Activated B cell treated with CpG ODN at 0.5 μM for 24 hours (primary cell): ENCODE data around the gene CHST15. TPM values are rescaled to one million over a fixed set of nuclear protein-coding genes. Genes with fewer than 3 reads are reported as not detected.

Source experiments
- ATAC-seq: fragments of 200-7000 bp; cut with Tn5 transposase; one replicate; pipeline ENCODE4 v1.10.0; 2021; ENCODE audit warnings: low read depth, mild to moderate bottlenecking, moderate library complexity
- CTCF ChIA-PET: fragments of 350-600 bp; sonication (Branson Sonifier 250); formaldehyde crosslinking; loops from one replicate; lab custom pipeline; 2021; ENCODE audit warnings: antibody characterized with exemption; lab: Charles Lee
- POLR2A ChIA-PET: fragments of 350-600 bp; sonication (Branson Sonifier 250); formaldehyde crosslinking; loops from one replicate; lab custom pipeline; 2021; ENCODE audit warnings: antibody characterized with exemption; lab: Charles Lee
- DNase-seq: peaks from one replicate; pipeline ENCODE4 v3.0.0; 2022
- H3K27ac Mint-ChIP-seq: one replicate; pipeline ENCODE4 v1.8.0; 2020; ENCODE audit warnings: mixed read lengths
- H3K27me3 Mint-ChIP-seq: one replicate; pipeline ENCODE4 v1.8.0; 2021; ENCODE audit warnings: mixed read lengths
- H3K36me3 Mint-ChIP-seq: one replicate; pipeline ENCODE4 v1.8.0; 2021; ENCODE audit warnings: low read depth, mixed read lengths
- H3K4me1 Mint-ChIP-seq: one replicate; pipeline ENCODE4 v1.8.0; 2021; ENCODE audit warnings: mixed read lengths
- H3K4me3 Mint-ChIP-seq: one replicate; pipeline ENCODE4 v1.8.0; 2020; ENCODE audit warnings: mild to moderate bottlenecking, mixed read lengths
- H3K9me3 Mint-ChIP-seq: one replicate; pipeline ENCODE4 v1.8.0; 2020; ENCODE audit warnings: mixed read lengths
- intact Hi-C: fragments of 100-400 bp; cut with micrococcal nuclease; formaldehyde crosslinking; loops from one replicate; pipeline ENCODE4 v1.15.1; 2024
- total RNA-seq: library from RNA; stranded (reverse); gene quantifications from 2 replicates; pipeline ENCODE4 v1.2.3, GENCODE V29; 2022
- TF ChIP-seq, protein P1 (sequence below): fragments of 200-600 bp; IDR thresholded peaks from one replicate; pipeline ENCODE4 v1.8.0; 2022; ENCODE audit warnings: antibody characterized with exemption, mild to moderate bottlenecking

Gene CHST15
- total RNA-seq, 1 donor from 2014 or later, result 13.8 TPM

DNA sequence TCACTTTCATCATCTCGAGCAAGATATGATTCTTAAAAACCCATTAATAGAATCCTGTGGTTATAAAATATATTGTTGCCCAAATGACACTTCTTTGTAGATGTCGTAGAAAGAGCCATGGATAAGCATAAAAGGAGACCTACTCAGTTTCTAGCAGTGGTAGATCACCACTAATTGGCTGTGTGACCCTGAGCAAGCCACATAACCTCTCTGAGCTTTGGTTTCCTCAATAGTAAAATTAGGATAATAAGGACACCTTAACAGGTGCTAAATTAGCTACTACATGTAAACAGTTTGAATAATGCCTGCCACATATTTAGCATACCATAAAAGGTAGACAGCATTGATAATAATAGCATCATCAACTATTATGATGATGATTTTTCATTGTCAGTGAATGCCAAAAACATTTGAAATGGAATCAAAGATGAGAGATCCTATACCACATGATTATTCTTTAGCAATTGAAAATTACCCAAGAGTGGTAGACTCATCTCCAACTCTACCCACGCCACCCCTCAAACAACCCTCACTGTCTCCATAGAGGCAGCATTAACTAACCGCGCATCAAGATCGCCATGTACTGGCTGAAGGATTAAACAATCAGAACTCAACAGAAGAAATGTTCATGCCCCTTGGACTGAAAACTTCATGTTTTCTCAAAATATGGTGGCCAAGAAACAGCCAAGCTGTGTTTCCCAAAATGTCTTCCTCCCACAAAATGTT is 45.8 kb downstream of the CHST15 start:
- peaks cover 16% of the 10 kb centered on the region for H3K36me3 Mint-ChIP-seq
- POLR2A ChIA-PET, result no interaction called here
- H3K9me3 Mint-ChIP-seq, result no peaks in the 10 kb centered on the region
- no peaks in the 10 kb centered on the region for H3K27me3 Mint-ChIP-seq
- no peak for DNase-seq
- no peak for ATAC-seq
- TF ChIP-seq, protein P1, sequence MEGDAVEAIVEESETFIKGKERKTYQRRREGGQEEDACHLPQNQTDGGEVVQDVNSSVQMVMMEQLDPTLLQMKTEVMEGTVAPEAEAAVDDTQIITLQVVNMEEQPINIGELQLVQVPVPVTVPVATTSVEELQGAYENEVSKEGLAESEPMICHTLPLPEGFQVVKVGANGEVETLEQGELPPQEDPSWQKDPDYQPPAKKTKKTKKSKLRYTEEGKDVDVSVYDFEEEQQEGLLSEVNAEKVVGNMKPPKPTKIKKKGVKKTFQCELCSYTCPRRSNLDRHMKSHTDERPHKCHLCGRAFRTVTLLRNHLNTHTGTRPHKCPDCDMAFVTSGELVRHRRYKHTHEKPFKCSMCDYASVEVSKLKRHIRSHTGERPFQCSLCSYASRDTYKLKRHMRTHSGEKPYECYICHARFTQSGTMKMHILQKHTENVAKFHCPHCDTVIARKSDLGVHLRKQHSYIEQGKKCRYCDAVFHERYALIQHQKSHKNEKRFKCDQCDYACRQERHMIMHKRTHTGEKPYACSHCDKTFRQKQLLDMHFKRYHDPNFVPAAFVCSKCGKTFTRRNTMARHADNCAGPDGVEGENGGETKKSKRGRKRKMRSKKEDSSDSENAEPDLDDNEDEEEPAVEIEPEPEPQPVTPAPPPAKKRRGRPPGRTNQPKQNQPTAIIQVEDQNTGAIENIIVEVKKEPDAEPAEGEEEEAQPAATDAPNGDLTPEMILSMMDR, result no peak
- CTCF ChIA-PET, result interaction anchor here (1.5 kb wide), 1 partner anchor 341 kb away, joined by 5 read pairs; no protein-coding TSS in a partner anchor
- H3K4me1 Mint-ChIP-seq, result peaks cover 44% of the 10 kb centered on the region
- intact Hi-C loops, result no loop called here
- H3K27ac Mint-ChIP-seq, result no peak overlapping the region
- H3K4me3 Mint-ChIP-seq, result no peak overlapping the region

DNA sequence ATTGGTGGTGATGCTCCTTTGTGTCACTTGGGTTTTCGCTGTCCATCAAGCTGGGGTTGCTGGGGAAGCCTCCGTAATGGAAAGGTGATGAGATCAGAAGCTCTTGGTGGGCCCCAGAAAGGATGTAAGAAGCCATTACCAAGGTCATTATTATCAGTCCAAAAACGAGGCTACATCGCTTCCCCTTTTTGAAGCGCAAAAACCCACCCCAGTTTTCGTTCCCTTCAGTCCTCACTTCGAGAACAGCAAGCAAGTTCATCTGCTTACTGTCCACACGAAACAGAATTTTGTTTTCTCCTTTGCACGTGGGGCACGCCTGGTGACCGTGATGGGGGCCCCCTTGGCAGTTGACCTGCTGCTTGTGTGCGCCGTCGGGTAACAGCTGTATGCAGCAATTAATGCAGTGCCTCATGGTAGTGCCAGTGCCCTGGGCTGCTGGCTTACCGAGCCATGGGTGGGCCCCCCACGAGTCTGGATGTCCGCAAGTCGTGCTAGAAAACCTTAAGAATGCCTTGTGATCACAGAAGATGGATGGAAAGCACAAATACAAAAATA is 47.5 kb downstream of the CHST15 start:
- Mint-ChIP-seq H3K36me3 (peaks cover 23% of the 10 kb centered on the region), H3K4me1 (peaks cover 54% of the 10 kb centered on the region), H3K27ac (peak overlapping the region; percentile 13), H3K9me3 (no peaks in the 10 kb centered on the region), H3K27me3 (no peaks in the 10 kb centered on the region), H3K4me3 (no peak overlapping the region)
- TF ChIP-seq, protein P1, result no peak
- intact Hi-C loops, result no loop called here
- POLR2A ChIA-PET, result interaction anchor here (0.6 kb wide), 1 partner anchor 180 kb away, joined by 3 read pairs; no protein-coding TSS in a partner anchor
- DNase-seq, result no peak
- CTCF ChIA-PET, result interaction anchor here (1.1 kb wide), 1 partner anchor 22 kb away, joined by 3 read pairs; no protein-coding TSS in a partner anchor
- ATAC-seq, result peak; percentile 23

DNA sequence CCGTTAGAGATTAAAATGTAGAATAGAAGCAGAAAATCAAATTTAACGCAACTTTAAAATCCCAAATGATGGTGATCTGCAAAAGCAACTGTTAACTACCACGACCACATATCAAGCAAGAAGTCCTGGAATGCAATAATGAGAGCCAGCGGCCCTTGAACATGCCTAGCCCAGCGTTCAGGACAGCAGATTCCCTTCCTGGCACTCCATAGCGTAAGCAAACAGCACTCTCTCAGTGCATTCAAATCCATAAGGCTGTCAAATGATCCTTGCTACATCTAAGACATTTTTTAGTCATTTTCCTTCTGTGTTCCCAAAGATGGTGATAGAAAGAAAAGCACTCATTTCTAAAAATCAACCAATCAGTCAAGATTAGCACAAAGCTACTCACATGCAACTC is 48.1 kb downstream of the CHST15 start:
- intact Hi-C loops, result no loop called here
- POLR2A ChIA-PET, result no interaction called here
- no peaks in the 10 kb centered on the region for H3K9me3 Mint-ChIP-seq
- no peak overlapping the region for H3K4me3 Mint-ChIP-seq
- no peak for DNase-seq
- peaks cover 50% of the 10 kb centered on the region for H3K4me1 Mint-ChIP-seq
- H3K27me3 Mint-ChIP-seq, result no peaks in the 10 kb centered on the region
- ATAC-seq, result no peak
- CTCF ChIA-PET, result no interaction called here
- peaks cover 28% of the 10 kb centered on the region for H3K36me3 Mint-ChIP-seq
- TF ChIP-seq, protein P1, result no peak
- H3K27ac Mint-ChIP-seq, result no peak overlapping the region

DNA sequence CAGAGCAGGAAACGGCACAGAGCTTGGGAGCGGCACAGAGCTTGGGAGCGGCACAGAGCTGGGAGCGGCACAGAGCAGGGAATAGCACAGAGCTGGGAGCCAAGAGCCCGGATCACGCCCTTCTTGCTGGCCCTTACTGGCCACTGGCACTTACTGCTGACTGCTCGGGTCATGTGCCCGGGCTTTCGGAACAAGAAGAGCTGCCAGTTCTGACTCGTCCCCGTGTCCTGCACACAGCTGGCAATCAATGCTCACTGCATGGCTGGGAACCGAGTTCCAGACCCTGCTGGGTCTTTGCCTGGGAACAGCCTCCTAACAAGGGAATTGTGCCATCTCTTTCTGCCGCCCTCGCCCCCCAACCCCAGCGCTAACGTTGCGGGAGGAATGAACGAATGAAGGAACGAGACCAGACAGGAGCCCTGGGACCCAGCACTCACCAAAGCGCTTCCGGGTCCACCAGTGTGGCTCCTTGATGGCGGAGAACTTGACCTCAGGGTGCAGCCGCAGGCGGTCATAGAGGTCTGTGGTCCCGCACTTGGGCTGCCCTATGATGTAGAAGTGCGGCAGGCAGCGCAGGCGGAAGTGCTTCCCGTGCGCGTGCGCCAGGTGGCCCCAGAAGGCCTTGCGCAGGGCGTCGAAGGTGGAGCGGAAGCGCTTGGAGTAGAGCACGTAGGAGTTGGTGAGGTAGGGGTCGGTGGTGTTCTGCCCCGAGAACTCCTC is 49.1 kb downstream of the CHST15 start:
- CTCF ChIA-PET, result interaction anchor here (1.3 to 1.8 kb wide), 3 partner anchors 49 to 345 kb away, joined by 4 to 5 read pairs (median 5); no protein-coding TSS in a partner anchor

More for the DNA sequence above, 49.1 kb downstream of the CHST15 start:
- Mint-ChIP-seq H3K4me1 (peaks cover 48% of the 10 kb centered on the region), H3K9me3 (no peaks in the 10 kb centered on the region), H3K4me3 (no peak overlapping the region), H3K27ac (no peak overlapping the region), H3K27me3 (no peaks in the 10 kb centered on the region), H3K36me3 (peaks cover 35% of the 10 kb centered on the region)
- TF ChIP-seq, protein P1, result no peak
- no peak for ATAC-seq
- intact Hi-C loops, result no loop called here
- POLR2A ChIA-PET, result interaction anchor here (1.3 to 2.5 kb wide), 2 partner anchors 48 to 80 kb away, joined by 3 to 17 read pairs; partner anchors contain the start of gene CHST15
- DNase-seq, result no peak
